Activated CD4-positive, CD25-positive, alpha-beta regulatory T cell treated with anti-CD3 and anti-CD28 coated beads, Interleukin-2, amount 50 U/mL, for 16 hours (primary cell): ENCODE measurements around the gene CYP2D6.
"Not testable (repeated sequence)": the region's sequence is repeated elsewhere in the genome, so short reads cannot be mapped to it uniquely, and the experiment has no call there.

Experiments
- DNase-seq: peaks from one replicate; pipeline ENCODE4 v3.0.0-alpha.2; 2020; ENCODE audit warnings: low read depth, low spot score

The CYP2D6 gene

GRCh38 chr22:42134100-42135020, 3.8 kb upstream of the CYP2D6 start:
- no peak for DNase-seq

GRCh38 chr22:42132457-42132856, 1.8 kb upstream of the CYP2D6 start:
- DNase-seq, result no peak

GRCh38 chr22:42131562-42131961, 952 bp upstream of the CYP2D6 start:
- DNase-seq, result no peak

GRCh38 chr22:42130182-42130581, 428 bp downstream of the CYP2D6 start:
- not testable (repeated sequence) for DNase-seq

- not testable (repeated sequence) for DNase-seq
Observed at GRCh38 chr22:42128776-42129694, 1.6 kb downstream of the CYP2D6 start.

- DNase-seq, result not testable (repeated sequence)
Observed at GRCh38 chr22:42128007-42128406, 2.6 kb downstream of the CYP2D6 start.

- DNase-seq, result no peak
Observed at GRCh38 chr22:42127606-42128005, 3.0 kb downstream of the CYP2D6 start.

GRCh38 chr22:42123529-42123928, 7.1 kb downstream of the CYP2D6 start:
- not testable (repeated sequence) for DNase-seq

- peak; percentile 10 for DNase-seq
Observed at GRCh38 chr22:42120231-42121021, 10.2 kb downstream of the CYP2D6 start.

- no peak for DNase-seq
Observed at GRCh38 chr22:42116848-42117424, 13.7 kb downstream of the CYP2D6 start.

GRCh38 chr22:42115420-42115830, 15.2 kb downstream of the CYP2D6 start:
- DNase-seq, result not testable (repeated sequence)

- DNase-seq, result no peak
Observed at GRCh38 chr22:42114721-42115120, 15.9 kb downstream of the CYP2D6 start.

GRCh38 chr22:42112793-42113192, 17.8 kb downstream of the CYP2D6 start:
- DNase-seq, result not testable (repeated sequence)

GRCh38 chr22:42111798-42112197, 18.8 kb downstream of the CYP2D6 start:
- DNase-seq, result no peak

GRCh38 chr22:42108848-42109247, 21.8 kb downstream of the CYP2D6 start:
- no peak for DNase-seq

- not testable (repeated sequence) for DNase-seq
Observed at GRCh38 chr22:42104332-42104860, 26.2 kb downstream of the CYP2D6 start.

- no peak for DNase-seq
Observed at GRCh38 chr22:42101199-42101598, 29.4 kb downstream of the CYP2D6 start.

- DNase-seq, result no peak
Observed at GRCh38 chr22:42091455-42091782, 39.2 kb downstream of the CYP2D6 start.

- peak; percentile 97 for DNase-seq
Observed at GRCh38 chr22:42090596-42091454, 39.8 kb downstream of the CYP2D6 start, which contains the start of gene NDUFA6. TSS of gene NDUFA6 (minus strand) at chr22:42090772. CDS start at chr22:42090744, 28 bp downstream.

GRCh38 chr22:42086051-42086450, 44.6 kb downstream of the CYP2D6 start:
- no peak for DNase-seq
